Stimulated activated CD4-positive, alpha-beta T cell treated with anti-CD3 and anti-CD28 coated beads, Interleukin-4, amount 100 ng/mL, for 24 hours (primary cell): ENCODE measurements around the gene SMOC1.

Experiments
- DNase-seq: peaks from one replicate; pipeline ENCODE4 v3.0.0-alpha.2; 2020

The SMOC1 gene

DNA sequence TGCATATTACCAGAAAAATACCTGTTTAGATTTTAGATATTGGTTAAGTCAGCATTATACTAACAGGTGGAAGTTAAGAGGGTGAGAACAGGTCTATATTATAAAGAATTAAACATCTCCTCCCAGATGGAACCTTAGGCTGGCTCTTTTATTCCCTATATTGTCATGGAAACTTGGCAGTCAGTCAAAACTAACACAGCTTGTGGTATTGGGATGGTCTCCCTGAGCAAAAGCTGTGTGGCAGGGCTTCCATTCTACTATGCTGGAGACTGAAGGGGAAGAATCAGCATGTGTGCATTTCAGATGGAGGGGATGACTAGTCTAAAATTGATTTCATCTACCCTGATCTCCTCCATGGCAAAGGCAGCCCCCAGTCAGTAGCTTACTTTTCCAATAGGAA lies 66.7 kb downstream of the SMOC1 start:
- no peak for DNase-seq

DNA sequence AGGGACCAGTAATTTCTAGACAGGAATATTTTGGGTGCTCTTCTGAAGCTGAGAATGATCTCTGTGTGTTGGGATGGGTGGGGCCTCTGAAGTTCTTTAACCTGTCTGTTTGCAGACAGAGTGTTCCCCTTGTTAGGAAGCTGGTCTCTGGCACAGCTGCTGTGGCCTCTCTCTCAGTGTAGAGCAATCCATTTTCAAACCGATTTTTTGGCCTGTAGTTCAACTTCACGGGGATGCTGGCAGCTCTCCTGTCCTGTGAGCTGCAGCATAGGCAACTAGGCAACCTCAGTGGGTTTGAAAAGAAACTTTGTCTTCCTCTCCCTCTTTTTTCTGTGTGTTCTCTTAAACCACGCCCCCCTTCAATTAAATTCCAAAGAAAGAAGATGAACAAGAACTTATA lies 69.1 kb downstream of the SMOC1 start:
- DNase-seq: no peak

DNA sequence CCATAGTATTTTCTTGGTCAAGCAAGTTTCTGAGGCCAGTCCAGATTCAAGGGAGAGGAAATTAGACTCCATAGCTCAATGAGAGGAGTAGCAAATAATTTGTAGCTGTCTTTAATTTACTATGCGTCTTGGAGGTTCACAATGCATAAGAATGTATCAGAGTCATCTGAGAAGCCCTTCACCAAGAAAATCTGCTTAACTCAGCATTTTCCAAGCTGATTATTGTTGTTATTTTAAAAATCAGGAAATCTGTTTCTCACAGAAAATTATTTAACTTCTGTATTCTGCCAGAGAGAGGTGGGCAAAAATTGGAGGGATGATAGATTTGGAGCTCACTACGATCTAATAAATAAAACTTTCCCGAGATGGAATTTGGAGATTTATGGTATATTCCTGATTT lies 72.0 kb downstream of the SMOC1 start:
- DNase-seq: no peak

DNA sequence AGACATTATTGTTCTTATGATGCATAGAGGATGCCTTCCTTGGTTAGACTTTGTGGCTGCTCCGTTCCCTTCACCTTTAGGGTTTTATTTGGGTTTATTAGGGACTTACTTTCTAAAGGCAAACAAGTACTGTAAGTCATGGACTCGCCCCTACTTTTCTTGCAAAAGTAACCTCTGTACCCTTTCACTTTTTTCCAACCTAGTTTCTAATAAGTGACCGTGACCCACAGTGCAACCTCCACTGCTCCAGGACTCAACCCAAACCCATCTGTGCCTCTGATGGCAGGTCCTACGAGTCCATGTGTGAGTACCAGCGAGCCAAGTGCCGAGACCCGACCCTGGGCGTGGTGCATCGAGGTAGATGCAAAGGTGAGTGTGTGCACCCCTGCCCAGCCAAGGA lies 72.7 kb downstream of the SMOC1 start:
- no peak for DNase-seq

DNA sequence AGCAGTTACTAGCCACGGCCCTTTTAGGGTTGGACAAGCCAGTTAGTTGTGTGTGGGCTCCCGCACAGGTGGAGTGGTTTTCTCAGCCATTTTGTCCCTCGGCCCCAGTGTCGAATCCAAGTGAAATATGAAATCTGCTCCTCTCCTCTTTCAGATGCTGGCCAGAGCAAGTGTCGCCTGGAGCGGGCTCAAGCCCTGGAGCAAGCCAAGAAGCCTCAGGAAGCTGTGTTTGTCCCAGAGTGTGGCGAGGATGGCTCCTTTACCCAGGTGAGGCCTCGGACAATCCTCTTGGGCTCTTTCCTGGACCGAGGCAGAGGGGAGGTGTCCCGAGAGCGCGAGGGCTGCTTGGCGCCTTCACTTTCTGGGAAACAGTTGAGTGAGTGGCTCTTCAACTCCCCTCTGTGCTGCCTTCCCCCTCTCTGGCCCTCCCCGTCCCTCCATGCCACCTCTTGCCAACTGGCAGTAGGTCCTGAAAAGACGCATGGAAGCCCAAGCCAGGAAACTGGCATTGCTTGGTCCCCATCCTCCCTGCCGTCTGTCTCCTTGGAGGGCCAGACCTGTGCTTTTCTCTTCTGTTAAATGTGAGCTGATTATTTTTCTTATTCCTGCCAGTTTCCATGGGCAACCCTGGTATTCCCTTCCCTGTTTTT lies 74.2 kb downstream of the SMOC1 start:
- DNase-seq: no peak

DNA sequence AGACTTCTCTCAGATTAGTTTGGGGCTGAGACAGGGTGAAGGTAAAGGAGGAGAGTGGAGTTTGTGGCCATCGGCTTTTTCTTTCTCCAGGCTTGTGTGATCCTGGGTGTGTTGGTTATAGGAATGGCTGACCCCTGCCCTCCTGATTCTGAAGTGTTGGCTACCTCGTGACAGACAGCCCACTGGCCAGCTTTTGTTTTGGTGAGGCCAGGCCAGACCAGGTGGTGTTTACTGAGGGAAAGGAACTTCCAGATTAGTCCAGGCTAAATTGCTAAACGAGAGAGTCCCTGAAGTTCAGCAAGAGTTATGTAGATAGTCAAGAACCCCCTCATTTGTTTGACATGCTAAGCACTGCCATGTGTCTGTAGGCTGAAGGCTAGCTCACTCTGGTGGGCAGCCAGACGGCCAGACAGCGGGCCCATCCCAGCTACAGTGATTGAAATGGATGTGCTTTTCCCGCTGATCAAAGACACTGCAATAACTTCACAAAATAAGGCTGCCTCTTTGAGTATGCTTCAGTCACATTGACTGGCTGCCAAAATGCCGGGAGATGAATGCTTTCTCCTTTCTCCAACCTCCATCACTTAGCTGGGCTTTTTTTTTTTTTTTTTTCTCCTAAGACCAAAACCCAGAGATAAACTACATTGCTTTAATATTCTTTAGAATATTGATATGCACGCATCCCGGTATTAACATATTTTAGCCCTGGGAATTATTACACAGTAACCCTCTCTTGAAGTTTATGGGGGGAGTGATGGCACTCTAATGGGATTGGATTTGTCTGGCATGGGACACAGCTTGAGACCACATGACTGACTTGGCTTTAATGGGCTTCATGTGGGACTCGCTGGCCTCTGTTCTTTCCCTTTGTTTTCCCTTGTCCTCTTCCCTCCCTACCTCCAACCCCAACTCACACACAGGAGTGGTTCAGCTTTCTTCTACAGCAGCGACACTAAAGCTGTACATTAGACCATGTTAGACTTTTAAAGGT lies 76.9 kb downstream of the SMOC1 start:
- DNase-seq: no peak

DNA sequence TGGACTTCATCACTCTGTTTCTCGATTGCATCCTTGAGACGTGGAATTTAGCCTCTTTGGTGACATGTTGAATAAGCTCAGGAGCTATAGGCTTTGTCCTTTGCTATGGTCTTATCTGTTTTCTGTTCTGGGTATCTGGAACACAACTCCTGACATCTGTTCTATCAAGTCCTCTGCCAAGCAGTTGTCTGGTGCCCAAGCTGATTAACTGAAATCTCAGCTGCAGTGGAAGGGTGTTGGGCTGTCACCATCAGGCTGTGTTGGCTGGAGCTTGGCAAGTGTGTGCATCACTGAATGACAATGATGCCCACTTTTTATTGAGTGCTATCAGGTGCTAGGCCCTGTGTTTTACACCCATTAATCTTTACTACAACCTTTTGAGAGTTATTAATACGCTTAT lies 77.8 kb downstream of the SMOC1 start:
- no peak for DNase-seq

DNA sequence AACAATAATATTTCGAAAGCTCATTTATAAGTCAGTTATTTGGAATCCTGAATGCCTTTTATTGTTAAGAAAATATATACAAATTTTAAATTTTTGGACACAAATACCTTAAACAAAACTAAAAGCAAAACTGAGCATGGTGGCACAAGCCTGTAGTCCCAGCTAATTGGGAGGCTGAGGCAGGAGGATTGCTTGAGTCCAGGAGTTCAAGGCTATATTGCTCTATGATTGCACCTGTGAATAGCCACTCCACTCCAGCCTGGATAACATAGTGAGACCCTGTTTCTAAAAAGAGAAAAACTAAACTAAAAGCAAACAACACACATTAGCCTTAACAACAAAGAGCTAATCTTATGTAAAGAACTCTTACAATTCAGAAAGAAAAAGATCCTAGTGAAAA lies 78.8 kb downstream of the SMOC1 start:
- DNase-seq: no peak

DNA sequence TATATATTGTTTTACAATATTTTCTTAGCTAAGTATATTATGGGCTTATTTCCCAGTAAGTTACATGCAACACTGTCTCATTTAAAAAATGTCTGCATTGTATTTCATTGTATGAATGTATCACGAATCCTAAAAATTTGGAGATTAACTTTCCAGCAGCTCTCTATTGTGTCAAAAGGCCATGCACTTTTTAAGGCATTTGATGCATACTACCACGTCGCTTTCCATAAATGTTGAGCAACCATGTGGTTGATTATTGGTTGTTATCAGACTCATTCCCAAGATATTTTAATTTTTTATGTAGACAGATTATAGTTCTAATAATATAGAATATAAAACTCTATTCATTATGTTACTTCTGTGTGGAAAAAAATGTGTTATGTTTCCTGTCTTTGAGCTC lies 79.9 kb downstream of the SMOC1 start:
- DNase-seq: no peak

DNA sequence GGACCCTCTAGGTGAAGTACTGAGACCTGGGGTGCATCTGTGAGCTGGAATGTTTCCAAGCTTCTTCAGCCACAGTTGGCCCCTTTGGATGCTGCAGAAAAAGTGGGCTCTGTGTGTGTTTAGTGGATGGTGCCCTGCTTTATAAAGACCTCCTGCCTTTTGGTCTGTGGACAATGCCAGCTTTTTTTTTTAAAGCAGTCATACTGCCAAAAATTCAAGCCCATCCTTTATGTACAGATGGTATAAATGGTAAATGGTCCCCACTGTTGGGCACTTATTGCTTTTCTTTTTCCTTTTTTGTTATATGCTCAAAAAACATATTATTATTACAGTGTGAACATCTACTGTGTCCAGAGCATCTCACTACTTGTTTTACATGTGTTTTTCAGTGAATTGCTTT lies 81.1 kb downstream of the SMOC1 start:
- no peak for DNase-seq

DNA sequence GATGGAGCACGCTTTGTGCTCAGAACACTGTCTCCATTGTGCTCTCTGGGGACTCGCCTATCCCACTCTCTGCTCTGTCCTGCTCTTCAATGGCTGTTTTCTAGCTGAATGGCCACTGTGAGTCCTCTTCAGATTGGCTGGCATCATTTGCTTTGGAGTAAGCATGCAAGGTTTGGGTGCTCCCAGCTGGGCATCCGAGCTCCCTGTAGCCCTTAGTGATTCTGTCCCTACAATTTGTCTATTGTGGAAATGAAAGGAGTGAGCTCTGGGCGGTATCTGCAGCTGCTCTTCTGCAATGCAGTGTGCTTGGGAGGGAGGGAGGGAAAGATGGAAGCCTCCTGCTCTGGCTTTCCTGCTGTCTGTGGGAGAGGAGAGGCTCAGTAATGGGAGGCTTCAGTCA lies 84.8 kb downstream of the SMOC1 start:
- DNase-seq: no peak

DNA sequence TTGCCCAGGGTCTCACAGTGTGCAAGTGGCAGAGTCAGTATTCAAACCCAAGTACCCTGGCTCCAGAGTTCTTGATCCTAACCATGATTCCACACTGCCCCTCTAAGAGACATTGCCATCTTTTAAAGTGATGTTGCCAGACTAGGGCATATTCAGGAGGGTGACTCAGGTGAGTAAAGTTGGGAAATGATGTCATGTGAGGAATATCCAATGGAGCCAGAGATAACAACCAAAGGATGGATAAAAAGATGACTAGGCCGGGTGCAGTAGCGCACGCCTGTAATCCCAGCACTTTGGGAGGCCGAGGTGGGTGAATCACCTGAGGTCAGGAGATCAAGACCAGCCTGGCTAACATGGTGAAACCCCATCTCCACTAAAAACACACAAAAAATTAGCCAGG lies 85.6 kb downstream of the SMOC1 start:
- no peak for DNase-seq

DNA sequence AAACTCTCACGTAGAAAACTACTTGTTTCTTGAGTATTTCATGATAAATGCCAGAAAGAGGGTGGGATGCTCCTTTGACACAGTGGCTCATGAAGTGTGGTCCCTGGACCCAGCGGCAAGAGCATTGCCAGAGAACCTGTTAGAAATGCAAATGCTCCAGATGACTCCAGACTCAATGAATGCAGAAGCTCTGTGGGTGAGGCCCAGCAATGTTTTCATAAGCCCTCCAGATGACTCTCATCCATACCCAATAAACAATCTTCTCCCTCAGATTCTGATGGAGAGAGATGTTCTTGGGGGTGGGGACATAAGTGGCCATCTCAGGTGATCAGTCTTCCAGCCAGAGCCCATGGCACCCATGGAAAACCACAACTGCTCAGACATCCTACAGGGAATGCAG lies 88.9 kb downstream of the SMOC1 start:
- no peak for DNase-seq

DNA sequence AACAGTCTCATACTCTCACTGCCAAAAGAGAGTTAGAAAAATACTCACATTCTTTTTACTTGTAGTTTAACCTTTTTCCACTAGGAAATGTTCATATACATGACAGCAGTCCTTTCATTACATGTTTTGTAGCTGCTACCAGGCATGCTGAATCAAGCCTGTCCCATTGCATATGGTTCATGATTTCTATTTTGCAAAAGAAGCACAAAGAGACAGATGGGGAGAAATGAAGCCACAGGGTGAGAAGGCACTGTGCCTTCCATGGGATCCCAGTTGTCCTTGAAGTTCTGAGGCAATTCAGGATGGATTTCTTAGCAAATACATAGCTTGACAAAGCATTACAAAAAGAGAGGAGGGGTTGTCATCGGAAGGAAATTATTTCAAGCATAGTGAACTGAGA lies 89.5 kb downstream of the SMOC1 start:
- no peak for DNase-seq

DNA sequence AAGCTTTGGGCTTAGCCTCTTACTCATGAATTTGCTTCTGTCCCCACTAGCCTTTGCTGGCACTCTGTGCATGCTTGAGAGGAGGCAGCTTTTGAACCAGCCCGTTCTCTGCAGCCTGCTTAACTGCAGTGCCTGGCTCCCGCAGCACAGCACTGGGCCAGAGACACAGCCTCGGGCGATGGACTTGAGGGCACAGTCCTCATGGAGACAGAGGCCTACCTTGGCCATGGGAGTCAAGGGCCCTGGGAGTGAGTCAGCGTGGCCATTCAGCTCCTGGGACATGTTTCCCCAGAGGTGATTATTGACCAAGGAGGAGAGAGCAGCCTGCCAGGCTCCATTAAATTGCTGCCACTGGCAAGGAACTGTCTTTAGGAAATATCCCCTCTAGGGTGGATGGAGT lies 93.5 kb downstream of the SMOC1 start:
- no peak for DNase-seq

DNA sequence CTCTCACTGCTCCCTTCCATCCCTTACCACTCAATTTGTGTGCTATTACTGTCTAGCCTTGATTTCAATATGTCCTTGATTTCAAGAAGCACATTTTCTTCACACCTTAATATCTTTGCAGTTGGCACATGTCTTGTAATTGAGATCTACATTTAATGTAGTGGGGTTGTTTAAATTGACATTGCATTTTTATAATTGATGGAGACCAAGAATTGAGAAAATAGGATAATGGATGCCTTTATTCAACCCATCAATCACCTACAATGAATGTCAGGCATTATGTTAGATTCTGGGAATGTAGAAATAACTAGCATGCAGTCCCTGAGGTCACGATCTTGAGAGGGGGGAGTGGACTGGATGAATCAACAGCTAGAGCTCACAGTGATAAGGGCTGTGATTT lies 94.6 kb downstream of the SMOC1 start:
- DNase-seq: no peak

DNA sequence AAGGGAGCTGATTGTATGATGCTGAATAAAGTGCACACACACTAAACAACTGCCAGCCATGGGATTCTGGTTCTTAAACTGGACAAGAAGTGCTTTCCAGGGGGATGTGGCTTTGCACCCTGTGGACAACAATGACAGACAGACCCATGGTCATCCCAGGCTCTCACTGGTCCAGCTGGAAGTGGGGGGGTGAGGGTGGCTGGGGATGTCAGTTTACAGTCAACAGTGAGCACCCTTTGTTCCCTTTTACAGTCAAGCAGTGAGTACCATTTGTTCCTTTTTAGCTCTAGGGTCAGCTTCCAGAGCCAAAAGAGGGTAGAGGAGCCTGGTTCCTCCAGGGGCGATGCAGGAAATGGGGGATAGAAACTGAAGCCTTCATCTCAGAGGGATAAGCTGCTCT lies 100.7 kb downstream of the SMOC1 start:
- no peak for DNase-seq

DNA sequence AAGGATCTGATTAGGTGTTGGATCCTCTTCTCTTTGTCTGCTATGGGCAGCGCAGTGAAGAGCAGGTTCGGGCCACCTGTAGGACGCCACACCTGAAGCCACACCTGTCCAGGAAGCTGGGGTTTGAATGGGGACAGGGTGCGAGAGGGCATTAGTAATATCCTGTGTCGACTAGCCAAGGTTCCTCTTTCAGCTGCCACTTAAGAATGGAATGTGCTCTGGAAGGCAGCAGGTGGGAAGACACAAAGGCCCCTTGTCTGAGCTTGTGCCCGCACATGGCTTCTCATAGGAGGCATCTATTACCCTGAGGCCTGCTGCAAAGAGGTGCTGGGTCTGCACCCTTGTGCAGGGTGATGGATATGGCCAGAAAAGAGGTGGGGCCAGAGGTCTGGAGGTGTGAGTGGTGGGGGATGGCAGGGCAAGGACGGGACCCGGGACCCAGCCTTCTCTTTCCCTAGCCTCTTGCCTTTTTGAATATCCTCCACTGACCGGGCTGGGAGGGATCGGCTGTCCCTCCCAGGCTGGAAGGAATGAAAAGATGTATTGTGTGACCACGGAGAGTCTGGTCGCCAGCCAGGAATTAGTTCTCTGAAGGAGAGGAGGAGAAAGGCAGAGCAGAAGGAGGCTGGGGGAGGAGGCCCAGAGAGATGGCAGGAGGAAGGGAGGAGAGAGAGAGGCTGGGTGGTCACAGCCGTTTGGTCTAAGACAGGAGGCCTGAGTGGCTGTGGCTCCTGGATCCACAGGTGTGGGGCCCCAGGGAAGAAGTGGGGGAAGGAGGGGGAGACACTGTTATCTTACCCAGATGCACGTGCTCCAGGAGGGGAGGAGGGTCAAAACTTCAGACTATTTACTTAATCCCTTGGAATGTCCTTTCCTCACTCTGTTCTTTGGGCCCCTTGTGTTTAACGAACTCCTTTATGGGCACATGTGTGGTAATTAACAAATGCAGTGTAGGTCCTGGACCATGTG lies 101.5 kb downstream of the SMOC1 start:
- no peak for DNase-seq

DNA sequence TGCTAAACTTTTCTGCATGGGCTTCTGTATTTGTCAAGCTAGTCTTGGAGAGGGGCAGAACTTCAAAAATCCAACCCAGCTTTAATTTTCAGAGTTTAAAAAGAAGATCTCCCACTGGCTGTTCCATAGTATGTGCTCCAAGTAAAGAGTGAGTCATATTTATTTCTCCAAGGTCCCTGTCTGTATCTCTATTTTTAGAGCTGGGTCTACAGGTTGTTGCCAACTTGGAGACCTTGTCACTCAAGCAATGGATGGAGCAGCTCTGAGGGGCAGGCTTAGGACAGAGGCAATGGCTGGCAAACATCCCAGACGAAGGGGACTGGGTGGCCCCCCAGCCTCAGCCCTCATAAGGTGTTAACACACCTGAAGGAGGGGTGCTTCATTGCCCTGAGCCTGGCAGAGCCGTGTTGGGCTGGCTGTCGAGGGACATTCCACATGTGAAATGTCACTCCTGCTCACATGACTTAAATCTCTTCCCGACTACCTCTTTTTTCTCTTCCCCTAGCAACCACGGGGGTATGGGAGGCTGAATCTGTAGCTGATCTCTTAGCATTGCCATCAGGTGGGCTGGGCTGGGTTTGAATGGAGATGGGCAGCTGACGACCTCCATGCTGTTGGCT lies 103.1 kb downstream of the SMOC1 start:
- no peak for DNase-seq

DNA sequence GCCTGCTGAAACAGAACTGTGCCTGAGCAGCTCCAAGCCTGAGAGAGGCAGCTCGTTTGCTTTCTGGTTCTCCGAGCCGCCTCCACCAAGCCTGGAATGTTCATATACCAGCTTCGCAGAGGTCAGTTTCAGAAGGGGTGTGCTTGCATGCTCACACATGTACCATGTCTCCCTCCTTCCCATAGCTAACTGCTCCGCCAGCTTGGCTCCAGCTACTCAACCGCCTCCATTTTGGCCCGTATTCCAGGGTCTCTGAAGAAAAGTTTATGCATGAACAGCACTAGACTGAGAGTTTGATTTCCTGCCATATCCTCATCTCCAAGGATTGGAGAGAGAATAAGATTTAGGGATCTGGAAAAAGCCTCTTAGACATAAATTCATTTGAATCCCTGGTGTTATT lies 103.7 kb downstream of the SMOC1 start:
- no peak for DNase-seq

DNA sequence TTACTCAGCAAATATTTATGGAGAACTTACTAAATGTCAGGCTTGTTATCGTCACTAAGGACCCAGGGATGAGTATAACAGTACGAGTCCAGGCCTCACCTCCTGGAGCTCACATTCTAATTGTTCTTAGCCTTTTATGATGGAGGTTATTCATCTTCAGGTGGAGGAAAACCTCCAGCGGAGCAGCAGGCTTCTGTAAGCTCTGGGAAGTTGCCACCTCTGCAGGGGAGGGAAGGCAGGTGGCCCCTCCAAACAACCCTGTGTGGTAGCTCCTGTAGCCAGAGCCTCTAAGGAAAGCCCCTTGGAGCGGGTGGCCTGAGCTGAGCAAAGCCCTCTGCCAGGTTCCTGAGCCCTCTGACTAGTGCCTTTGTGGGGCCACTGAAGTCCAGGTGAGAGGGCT lies 104.1 kb downstream of the SMOC1 start:
- DNase-seq: no peak

DNA sequence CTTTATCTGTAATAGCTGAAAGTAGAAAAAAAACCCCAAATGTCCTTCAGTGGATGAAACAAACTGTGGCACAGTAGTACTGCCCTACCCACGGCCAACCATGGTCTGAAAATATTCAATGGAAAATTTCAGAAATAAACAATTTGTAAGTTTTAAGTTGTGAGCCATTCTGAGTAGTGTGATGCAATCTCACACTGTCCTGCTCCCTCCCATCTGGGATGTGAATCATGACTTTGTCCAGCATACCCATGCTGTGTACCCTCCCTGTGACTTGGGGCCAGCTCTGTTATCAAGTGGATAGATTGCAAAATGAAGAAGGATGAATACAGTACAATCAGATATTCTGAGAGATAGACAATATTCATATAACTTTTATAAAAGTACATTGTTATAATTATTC lies 106.2 kb downstream of the SMOC1 start:
- no peak for DNase-seq

DNA sequence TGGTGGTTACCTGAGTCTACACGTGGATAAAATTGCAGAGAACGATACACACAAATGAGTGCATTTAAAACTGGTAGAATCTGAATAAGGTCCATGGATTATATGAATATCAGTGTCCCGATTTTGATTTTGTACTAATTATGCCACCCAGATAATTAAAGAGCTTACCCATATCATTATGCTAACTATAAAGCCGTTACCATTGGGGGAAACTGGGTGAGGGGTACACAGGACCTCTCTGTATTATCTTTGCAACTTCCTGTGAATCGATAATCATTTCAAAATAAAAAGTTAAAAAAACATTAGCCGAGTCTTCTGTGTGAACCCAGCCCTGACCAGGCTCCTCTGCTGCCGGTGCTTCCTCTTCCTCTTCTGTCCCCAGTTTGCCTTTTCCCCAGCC lies 107.1 kb downstream of the SMOC1 start:
- DNase-seq: no peak
